ENCODE data around the gene KIDINS220.
"Not testable (repeated sequence)": the region's sequence is repeated elsewhere in the genome, so short reads cannot be mapped to it uniquely, and the experiment has no call there.

Gene KIDINS220

DNA sequence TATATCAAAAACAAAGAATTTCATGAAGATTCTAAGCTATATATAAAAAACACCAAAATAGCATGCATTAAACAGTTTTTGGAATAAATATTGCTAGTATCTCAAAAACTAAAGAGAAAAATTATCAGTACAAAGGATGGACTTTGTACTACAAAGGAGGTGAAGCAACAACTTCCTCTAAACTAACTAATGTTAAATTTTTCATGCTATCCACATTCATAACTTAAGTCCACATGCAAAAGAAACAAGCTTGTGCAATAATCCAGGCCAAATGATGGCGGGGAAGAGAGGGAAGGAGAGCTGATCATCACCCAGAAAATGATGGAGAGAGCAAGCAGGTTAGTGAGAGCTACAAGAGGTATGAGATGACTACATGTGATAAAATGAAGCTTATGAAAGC is 70.1 kb downstream of the KIDINS220 start:
- Histone ChIP-seq H3K27ac (no peak overlapping the region), H3K4me3 (no peak overlapping the region)

GRCh38 chr2:8761529-8762164 is 75.8 kb downstream of the KIDINS220 start:
- H3K4me3 ChIP-seq: no peak overlapping the region

GRCh38 chr2:8756716-8757115 is 80.7 kb downstream of the KIDINS220 start:
- Histone ChIP-seq H3K27ac (no peak overlapping the region), H3K4me3 (no peak overlapping the region)

More at GRCh38 chr2:8761529-8762164, 75.8 kb downstream of the KIDINS220 start:
- H3K27ac ChIP-seq: no peak overlapping the region

DNA sequence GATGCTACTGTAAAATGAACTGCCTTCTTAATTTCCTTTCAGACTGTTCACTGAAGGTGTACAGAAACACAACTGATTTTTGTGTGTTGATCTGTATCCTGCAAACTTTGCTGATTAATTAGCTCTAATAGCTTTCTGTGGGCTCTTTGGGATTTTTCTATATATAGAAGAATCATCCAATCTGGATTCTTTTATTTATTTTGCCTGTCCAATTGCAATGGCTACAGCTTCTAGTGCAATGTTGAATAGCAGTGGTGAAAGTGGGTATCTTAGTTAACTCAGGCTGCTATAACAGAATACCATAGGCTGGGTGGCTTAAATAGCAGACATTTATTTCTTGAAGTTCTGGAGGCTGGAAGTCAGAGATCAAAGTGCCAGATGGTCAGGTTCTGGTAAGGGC is 81.2 kb downstream of the KIDINS220 start:
- Histone ChIP-seq H3K4me3 (no peak overlapping the region), H3K27ac (no peak overlapping the region)

GRCh38 chr2:8754106-8754776 is 83.2 kb downstream of the KIDINS220 start:
- Histone ChIP-seq H3K27ac (no peak overlapping the region), H3K4me3 (no peak overlapping the region)

- Histone ChIP-seq H3K4me3 (no peak overlapping the region), H3K27ac (no peak overlapping the region)
Observed at GRCh38 chr2:8753609-8754008, 83.8 kb downstream of the KIDINS220 start.

DNA sequence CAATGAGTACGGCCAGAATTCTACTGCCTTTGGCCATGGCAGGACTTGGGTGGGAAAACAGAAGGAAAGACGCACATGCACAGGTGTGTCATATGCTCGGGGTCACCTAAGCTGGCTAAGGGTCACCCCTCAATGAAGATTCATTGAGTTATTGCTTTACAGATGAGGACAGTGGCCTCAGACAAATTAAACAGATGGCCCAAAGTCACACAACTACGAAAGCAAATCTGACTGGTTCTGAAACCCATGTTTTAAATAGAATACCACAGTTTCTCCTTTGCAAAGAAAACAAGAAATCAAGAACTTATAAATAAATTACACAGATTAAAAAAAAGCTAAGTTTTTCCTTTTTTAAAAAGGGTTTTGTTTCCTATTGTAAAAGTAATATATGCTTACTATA is 85.0 kb downstream of the KIDINS220 start:
- no peak overlapping the region for H3K27ac ChIP-seq
- no peak overlapping the region for H3K4me3 ChIP-seq

- Histone ChIP-seq H3K27ac (no peak overlapping the region), H3K4me3 (no peak overlapping the region)
Observed at GRCh38 chr2:8750221-8750620, 87.2 kb downstream of the KIDINS220 start.

GRCh38 chr2:8743261-8743660 is 94.2 kb downstream of the KIDINS220 start:
- Histone ChIP-seq H3K27ac (no peak overlapping the region), H3K4me3 (no peak overlapping the region)

- Histone ChIP-seq H3K4me3 (no peak overlapping the region), H3K27ac (no peak overlapping the region)
Observed at GRCh38 chr2:8740136-8740535, 97.3 kb downstream of the KIDINS220 start.

DNA sequence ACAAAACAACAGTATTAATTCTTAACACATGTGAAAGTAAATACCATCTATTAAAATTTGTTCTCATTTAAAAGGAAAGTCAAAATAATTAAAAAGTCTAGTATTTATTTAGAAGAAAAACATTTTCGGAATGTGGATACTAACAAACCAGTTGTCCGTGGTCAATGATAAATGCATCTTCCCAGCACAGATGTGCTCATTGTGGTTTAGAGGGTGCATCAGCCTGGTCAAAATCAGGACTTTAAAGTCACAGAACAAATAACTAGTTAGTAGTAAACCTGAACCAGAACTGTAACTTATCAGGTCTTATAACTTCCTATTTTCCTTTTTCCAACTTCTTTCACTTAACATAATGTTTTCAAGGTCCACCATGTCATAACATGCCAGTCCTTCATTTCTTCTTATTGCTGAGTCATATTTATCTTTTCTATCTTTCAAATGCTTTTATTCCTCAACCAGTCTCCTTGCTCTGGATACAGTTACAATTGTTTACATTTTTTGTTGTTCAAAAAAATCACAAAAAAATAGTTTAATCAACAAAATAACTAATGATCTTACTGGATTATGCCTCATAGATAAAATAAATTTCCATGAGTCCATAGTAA is 99.7 kb downstream of the KIDINS220 start:
- no peak overlapping the region for H3K4me3 ChIP-seq
- no peak overlapping the region for H3K27ac ChIP-seq

GRCh38 chr2:8732601-8733000 is 104.8 kb downstream of the KIDINS220 start:
- Histone ChIP-seq H3K27ac (no peak overlapping the region), H3K4me3 (no peak overlapping the region)

GRCh38 chr2:8729939-8730338 is 107.5 kb downstream of the KIDINS220 start:
- Histone ChIP-seq H3K27ac (no peak overlapping the region), H3K4me3 (no peak overlapping the region)

GRCh38 chr2:8729101-8729500 is 108.3 kb downstream of the KIDINS220 start:
- H3K4me3 ChIP-seq, H3K27ac ChIP-seq: not testable (repeated sequence)

DNA sequence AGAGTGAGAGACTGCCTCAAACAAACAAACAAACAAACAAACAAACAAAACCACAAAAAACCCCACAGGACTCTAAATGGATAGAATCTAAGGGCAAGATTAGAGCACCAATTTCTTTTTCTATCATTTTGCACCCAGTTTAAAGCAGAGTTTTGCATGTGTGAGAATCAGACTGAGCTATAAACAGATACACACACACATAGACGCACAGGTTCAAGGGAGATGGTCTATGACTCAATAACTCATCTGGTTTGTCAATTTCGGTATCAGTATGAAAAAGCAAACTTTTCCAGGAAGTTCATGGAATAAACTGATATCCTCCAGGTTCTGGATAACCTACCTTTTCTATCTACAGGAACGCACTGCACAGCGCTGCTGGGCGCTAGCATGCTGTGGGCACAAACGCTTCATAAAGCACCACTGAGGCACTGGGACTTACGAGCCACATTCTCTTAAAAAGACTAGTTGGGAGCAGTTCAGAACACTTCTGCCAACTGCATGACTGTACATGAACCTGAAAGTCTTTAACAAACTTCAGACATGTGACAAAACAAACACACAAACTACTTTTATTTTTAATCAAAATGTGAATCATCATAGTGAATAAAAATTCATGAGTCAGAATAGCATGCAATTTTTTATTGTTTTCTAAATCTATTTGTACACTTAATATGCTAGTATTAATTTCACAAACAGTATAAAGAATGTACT is 109.0 kb downstream of the KIDINS220 start:
- Histone ChIP-seq H3K4me3 (no peak overlapping the region), H3K27ac (no peak overlapping the region)

DNA sequence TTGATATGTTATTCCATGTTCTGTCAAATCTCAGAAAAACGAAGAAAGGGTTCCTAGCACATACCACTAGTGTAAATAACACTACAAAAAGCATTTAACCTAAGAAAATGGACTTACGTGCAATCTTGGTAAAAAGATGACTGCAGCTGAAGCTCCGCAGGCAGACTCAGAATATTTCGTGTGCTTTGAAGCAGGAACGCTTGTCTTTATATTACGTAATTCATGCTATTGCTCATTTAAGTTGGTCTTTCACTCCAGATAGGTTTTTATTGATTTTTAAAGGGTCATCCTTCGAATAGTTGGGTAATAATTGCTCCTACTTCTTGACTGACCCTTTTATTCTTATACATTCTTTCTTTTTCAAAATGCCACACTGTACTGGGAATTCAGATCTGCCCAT is 111.6 kb downstream of the KIDINS220 start:
- Histone ChIP-seq H3K4me3 (no peak overlapping the region), H3K27ac (no peak overlapping the region)

DNA sequence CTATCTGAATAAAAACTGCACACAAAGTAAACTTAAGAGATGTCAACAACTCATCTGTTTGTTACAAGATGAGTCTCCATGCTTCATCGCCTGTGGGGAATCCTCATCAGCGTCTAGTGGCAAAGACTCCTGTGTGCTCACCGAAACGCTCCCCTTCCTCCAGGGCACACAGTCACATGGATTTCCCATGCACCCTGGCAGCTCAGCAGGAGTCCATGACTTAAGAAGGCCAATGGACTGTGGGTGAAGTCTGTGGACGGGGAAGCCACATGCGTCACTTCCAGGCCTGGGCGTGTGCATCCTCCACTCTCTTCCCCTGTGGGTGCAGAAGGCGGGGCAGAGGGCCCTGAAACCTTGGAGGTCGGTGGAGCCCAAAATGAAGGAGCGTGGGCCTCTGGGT is 114.4 kb downstream of the KIDINS220 start:
- H3K4me3 ChIP-seq: no peak overlapping the region
- H3K27ac ChIP-seq: no peak overlapping the region

GRCh38 chr2:8721410-8721809 is 116.0 kb downstream of the KIDINS220 start:
- Histone ChIP-seq H3K27ac (no peak overlapping the region), H3K4me3 (no peak overlapping the region)

- H3K4me3 ChIP-seq: no peak overlapping the region
- H3K27ac ChIP-seq: no peak overlapping the region
Observed at GRCh38 chr2:8720741-8721140, 116.7 kb downstream of the KIDINS220 start.

- Histone ChIP-seq H3K27ac (no peak overlapping the region), H3K4me3 (no peak overlapping the region)
Observed at GRCh38 chr2:8719528-8719927, 117.9 kb downstream of the KIDINS220 start.

- no peak overlapping the region for H3K4me3 ChIP-seq
- H3K27ac ChIP-seq: no peak overlapping the region
Observed at GRCh38 chr2:8714971-8715370, 122.4 kb downstream of the KIDINS220 start.
